HEK293 (cell line): ENCODE measurements around the gene MGAT5B.

Experiments
- CTCF ChIA-PET: fragments of 350-600 bp; formaldehyde crosslinking; extraction: SDS; loops from one replicate; lab custom pipeline; 2021; ENCODE audit warnings: antibody characterized with exemption; lab: Yijun Ruan, JAX
- POLR2A ChIA-PET: fragments of 300-600 bp; formaldehyde crosslinking; extraction: SDS; loops from one replicate; lab custom pipeline; 2020; ENCODE audit warnings: antibody characterized with exemption, inconsistent platforms; lab: Yijun Ruan, JAX
- H3K27ac ChIP-seq: fragments of 200-500 bp; sonication (Bioruptor generic); 2 replicates; pipeline ENCODE4 v1.5.1; 2014; ENCODE audit warnings: low read depth, low read length, control low read depth, inconsistent platforms; ENCODE audit errors: extremely low read depth
- H3K36me3 ChIP-seq, 2 experiments: fragments of 200-500 bp in 1 of 2; sonication (Bioruptor generic) in 1 of 2; 1 replicate in 1 of 2; 2 replicates in 1 of 2; pipeline ENCODE4 v1.5.1; 2014 to 2017; ENCODE audit warnings: inconsistent platforms in 2 of 2, low read length in 2 of 2; ENCODE audit not compliant: control insufficient read depth in 2 of 2, insufficient read depth in 1 of 2
- H3K4me1 ChIP-seq: fragments of 200-500 bp; sonication (Bioruptor generic); 2 replicates; pipeline ENCODE4 v1.5.1; 2014; ENCODE audit warnings: mild to moderate bottlenecking, low read length, inconsistent platforms; ENCODE audit not compliant: control insufficient read depth, insufficient read depth
- H3K4me3 ChIP-seq: 2 replicates; pipeline ENCODE4 v1.5.1; 2011; ENCODE audit warnings: low read depth, mild to moderate bottlenecking, control low read depth, low read length, moderate library complexity
- H3K9me3 ChIP-seq: fragments of 200-500 bp; sonication (Bioruptor generic); 2 replicates; pipeline ENCODE4 v1.5.1; 2014; ENCODE audit warnings: low read depth, low read length, inconsistent platforms; ENCODE audit not compliant: control insufficient read depth, insufficient read depth
- BCL11B ChIP-seq: fragments of 450-650 bp; formaldehyde crosslinking; IDR thresholded peaks from 2 replicates; pipeline ENCODE4 v1.5.1; 2016; ENCODE audit warnings: low read depth, missing biosample characterization, missing genetic modification characterization
- EGR2 ChIP-seq: fragments of 450-650 bp; formaldehyde crosslinking; IDR thresholded peaks from 2 replicates; pipeline ENCODE4 v1.5.1; 2016; ENCODE audit warnings: low read depth, missing biosample characterization, missing genetic modification characterization
- GLIS1 ChIP-seq: fragments of 450-650 bp; formaldehyde crosslinking; IDR thresholded peaks from 2 replicates; pipeline ENCODE4 v1.5.1; 2016; ENCODE audit warnings: missing biosample characterization, missing genetic modification characterization
- GLIS2 ChIP-seq: fragments of 450-650 bp; formaldehyde crosslinking; IDR thresholded peaks from 2 replicates; pipeline ENCODE4 v1.5.1; 2016; ENCODE audit warnings: missing biosample characterization, missing genetic modification characterization
- KLF10 ChIP-seq: fragments of 450-650 bp; IDR thresholded peaks from 2 replicates; pipeline ENCODE4 v1.5.1; 2018; ENCODE audit warnings: missing biosample characterization, mild to moderate bottlenecking, missing genetic modification characterization
- RBAK ChIP-seq: fragments of 450-650 bp; formaldehyde crosslinking; IDR thresholded peaks from 2 replicates; pipeline ENCODE4 v1.5.1; 2016; ENCODE audit warnings: missing biosample characterization, missing genetic modification characterization
- REPIN1 ChIP-seq: fragments of 450-650 bp; formaldehyde crosslinking; IDR thresholded peaks from 2 replicates; pipeline ENCODE4 v1.5.1; 2017; ENCODE audit warnings: missing biosample characterization, missing genetic modification characterization, low read depth
- WT1 ChIP-seq: fragments of 450-650 bp; formaldehyde crosslinking; IDR thresholded peaks from 2 replicates; pipeline ENCODE4 v1.5.1; 2016; ENCODE audit warnings: missing biosample characterization, missing genetic modification characterization
- ZFP41 ChIP-seq: fragments of 450-650 bp; formaldehyde crosslinking; IDR thresholded peaks from 2 replicates; pipeline ENCODE4 v1.5.1; 2016; ENCODE audit warnings: missing biosample characterization, missing genetic modification characterization, borderline replicate concordance
- ZNF114 ChIP-seq: fragments of 450-650 bp; formaldehyde crosslinking; IDR thresholded peaks from 2 replicates; pipeline ENCODE4 v1.5.0; 2017; ENCODE audit warnings: missing biosample characterization, missing genetic modification characterization
- ZNF184 ChIP-seq: fragments of 450-650 bp; IDR thresholded peaks from 2 replicates; pipeline ENCODE4 v1.5.1; 2018; ENCODE audit warnings: missing biosample characterization, mild to moderate bottlenecking, missing genetic modification characterization
- ZNF223 ChIP-seq: fragments of 450-650 bp; formaldehyde crosslinking; IDR thresholded peaks from 2 replicates; pipeline ENCODE4 v1.5.1; 2016; ENCODE audit warnings: missing biosample characterization, missing genetic modification characterization
- ZNF529 ChIP-seq: fragments of 450-650 bp; formaldehyde crosslinking; IDR thresholded peaks from 2 replicates; pipeline ENCODE4 v1.5.1; 2017; ENCODE audit warnings: missing genetic modification characterization, missing biosample characterization; ENCODE audit not compliant: insufficient replicate concordance
- ZNF544 ChIP-seq: fragments of 450-650 bp; formaldehyde crosslinking; IDR thresholded peaks from 2 replicates; pipeline ENCODE4 v1.5.0; 2017; ENCODE audit warnings: missing biosample characterization, missing genetic modification characterization
- TF ChIP-seq, protein P1 (sequence below): fragments of 450-650 bp; formaldehyde crosslinking; IDR thresholded peaks from 2 replicates; pipeline ENCODE4 v1.5.1; 2017; ENCODE audit warnings: missing biosample characterization, missing genetic modification characterization
- TF ChIP-seq, protein P2 (sequence below): fragments of 450-650 bp; IDR thresholded peaks from 2 replicates; pipeline ENCODE4 v1.5.1; 2018; ENCODE audit warnings: missing biosample characterization, mild to moderate bottlenecking, missing genetic modification characterization
- TF ChIP-seq, protein P3 (sequence below): fragments of 450-650 bp; formaldehyde crosslinking; IDR thresholded peaks from 2 replicates; pipeline ENCODE4 v1.5.1; 2016; ENCODE audit warnings: missing biosample characterization, missing genetic modification characterization
- TF ChIP-seq, protein P4 (sequence below): fragments of 450-650 bp; formaldehyde crosslinking; IDR thresholded peaks from 2 replicates; pipeline ENCODE4 v1.5.1; 2017; ENCODE audit warnings: missing biosample characterization, missing genetic modification characterization
- TF ChIP-seq, protein P5 (sequence below): fragments of 450-650 bp; formaldehyde crosslinking; IDR thresholded peaks from 2 replicates; pipeline ENCODE4 v1.5.1; 2017; ENCODE audit warnings: missing biosample characterization, missing genetic modification characterization
- TF ChIP-seq, protein P6 (sequence below): fragments of 450-650 bp; formaldehyde crosslinking; IDR thresholded peaks from 2 replicates; pipeline ENCODE4 v1.5.1; 2016; ENCODE audit warnings: missing biosample characterization, missing genetic modification characterization

MGAT5B gene

DNA sequence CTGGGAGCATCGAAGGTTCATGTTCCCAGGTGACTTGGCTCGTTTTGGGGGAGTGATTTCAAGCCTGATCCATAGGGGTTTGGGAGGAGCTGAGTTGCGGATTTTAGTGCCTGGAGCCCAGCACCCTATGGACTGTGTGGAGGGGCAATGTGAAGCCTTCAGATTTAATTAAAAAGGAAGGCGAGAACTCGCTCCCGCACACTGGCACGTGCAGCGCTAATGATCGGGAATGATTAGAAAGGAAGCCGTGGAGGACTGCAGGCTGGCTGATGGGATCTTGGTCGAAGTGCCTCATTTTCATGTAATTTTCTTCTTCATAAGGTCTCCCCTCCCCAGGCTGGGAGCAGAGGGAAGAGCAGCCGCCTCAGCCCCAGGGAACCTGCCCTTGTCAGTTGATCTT lies 12.8 kb downstream of the MGAT5B start:
- Histone ChIP-seq H3K27ac (no peak overlapping the region), H3K4me3 (no peak overlapping the region), H3K36me3 (peaks cover 0 to 1% of the 10 kb centered on the region in 2 experiments; a peak in 1 of 3 replicates), H3K9me3 (no peaks in the 10 kb centered on the region), H3K4me1 (no peaks in the 10 kb centered on the region)
- ChIA-PET POLR2A (no interaction called here), CTCF (no interaction called here)
- TF ChIP-seq WT1 (tag by site-specific recombination) (no peak), ZNF529 (tag by site-specific recombination) (no peak), ZNF223 (tag by site-specific recombination) (no peak), GLIS2 (tag by site-specific recombination) (no peak), EGR2 (tag by site-specific recombination) (no peak), KLF10 (no peak), ZNF114 (tag by site-specific recombination) (no peak), REPIN1 (tag by site-specific recombination) (no peak), ZNF184 (tag by site-specific recombination) (no peak), GLIS1 (tag by site-specific recombination) (no peak), BCL11B (no peak), ZFP41 (tag by site-specific recombination) (no peak), ZNF544 (tag by site-specific recombination) (no peak), RBAK (tag by site-specific recombination) (no peak)
- TF ChIP-seq, protein P1, sequence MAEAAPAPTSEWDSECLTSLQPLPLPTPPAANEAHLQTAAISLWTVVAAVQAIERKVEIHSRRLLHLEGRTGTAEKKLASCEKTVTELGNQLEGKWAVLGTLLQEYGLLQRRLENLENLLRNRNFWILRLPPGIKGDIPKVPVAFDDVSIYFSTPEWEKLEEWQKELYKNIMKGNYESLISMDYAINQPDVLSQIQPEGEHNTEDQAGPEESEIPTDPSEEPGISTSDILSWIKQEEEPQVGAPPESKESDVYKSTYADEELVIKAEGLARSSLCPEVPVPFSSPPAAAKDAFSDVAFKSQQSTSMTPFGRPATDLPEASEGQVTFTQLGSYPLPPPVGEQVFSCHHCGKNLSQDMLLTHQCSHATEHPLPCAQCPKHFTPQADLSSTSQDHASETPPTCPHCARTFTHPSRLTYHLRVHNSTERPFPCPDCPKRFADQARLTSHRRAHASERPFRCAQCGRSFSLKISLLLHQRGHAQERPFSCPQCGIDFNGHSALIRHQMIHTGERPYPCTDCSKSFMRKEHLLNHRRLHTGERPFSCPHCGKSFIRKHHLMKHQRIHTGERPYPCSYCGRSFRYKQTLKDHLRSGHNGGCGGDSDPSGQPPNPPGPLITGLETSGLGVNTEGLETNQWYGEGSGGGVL (tag by site-specific recombination): no peak
- TF ChIP-seq, protein P2, sequence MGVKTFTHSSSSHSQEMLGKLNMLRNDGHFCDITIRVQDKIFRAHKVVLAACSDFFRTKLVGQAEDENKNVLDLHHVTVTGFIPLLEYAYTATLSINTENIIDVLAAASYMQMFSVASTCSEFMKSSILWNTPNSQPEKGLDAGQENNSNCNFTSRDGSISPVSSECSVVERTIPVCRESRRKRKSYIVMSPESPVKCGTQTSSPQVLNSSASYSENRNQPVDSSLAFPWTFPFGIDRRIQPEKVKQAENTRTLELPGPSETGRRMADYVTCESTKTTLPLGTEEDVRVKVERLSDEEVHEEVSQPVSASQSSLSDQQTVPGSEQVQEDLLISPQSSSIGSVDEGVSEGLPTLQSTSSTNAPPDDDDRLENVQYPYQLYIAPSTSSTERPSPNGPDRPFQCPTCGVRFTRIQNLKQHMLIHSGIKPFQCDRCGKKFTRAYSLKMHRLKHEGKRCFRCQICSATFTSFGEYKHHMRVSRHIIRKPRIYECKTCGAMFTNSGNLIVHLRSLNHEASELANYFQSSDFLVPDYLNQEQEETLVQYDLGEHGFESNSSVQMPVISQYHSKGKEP (tag by site-specific recombination): no peak
- TF ChIP-seq, protein P3, sequence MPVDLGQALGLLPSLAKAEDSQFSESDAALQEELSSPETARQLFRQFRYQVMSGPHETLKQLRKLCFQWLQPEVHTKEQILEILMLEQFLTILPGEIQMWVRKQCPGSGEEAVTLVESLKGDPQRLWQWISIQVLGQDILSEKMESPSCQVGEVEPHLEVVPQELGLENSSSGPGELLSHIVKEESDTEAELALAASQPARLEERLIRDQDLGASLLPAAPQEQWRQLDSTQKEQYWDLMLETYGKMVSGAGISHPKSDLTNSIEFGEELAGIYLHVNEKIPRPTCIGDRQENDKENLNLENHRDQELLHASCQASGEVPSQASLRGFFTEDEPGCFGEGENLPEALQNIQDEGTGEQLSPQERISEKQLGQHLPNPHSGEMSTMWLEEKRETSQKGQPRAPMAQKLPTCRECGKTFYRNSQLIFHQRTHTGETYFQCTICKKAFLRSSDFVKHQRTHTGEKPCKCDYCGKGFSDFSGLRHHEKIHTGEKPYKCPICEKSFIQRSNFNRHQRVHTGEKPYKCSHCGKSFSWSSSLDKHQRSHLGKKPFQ (tag by site-specific recombination): no peak
- TF ChIP-seq, protein P4, sequence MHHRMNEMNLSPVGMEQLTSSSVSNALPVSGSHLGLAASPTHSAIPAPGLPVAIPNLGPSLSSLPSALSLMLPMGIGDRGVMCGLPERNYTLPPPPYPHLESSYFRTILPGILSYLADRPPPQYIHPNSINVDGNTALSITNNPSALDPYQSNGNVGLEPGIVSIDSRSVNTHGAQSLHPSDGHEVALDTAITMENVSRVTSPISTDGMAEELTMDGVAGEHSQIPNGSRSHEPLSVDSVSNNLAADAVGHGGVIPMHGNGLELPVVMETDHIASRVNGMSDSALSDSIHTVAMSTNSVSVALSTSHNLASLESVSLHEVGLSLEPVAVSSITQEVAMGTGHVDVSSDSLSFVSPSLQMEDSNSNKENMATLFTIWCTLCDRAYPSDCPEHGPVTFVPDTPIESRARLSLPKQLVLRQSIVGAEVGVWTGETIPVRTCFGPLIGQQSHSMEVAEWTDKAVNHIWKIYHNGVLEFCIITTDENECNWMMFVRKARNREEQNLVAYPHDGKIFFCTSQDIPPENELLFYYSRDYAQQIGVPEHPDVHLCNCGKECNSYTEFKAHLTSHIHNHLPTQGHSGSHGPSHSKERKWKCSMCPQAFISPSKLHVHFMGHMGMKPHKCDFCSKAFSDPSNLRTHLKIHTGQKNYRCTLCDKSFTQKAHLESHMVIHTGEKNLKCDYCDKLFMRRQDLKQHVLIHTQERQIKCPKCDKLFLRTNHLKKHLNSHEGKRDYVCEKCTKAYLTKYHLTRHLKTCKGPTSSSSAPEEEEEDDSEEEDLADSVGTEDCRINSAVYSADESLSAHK: no peak
- TF ChIP-seq, protein P5, sequence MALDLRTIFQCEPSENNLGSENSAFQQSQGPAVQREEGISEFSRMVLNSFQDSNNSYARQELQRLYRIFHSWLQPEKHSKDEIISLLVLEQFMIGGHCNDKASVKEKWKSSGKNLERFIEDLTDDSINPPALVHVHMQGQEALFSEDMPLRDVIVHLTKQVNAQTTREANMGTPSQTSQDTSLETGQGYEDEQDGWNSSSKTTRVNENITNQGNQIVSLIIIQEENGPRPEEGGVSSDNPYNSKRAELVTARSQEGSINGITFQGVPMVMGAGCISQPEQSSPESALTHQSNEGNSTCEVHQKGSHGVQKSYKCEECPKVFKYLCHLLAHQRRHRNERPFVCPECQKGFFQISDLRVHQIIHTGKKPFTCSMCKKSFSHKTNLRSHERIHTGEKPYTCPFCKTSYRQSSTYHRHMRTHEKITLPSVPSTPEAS (tag by site-specific recombination): no peak
- TF ChIP-seq, protein P6, sequence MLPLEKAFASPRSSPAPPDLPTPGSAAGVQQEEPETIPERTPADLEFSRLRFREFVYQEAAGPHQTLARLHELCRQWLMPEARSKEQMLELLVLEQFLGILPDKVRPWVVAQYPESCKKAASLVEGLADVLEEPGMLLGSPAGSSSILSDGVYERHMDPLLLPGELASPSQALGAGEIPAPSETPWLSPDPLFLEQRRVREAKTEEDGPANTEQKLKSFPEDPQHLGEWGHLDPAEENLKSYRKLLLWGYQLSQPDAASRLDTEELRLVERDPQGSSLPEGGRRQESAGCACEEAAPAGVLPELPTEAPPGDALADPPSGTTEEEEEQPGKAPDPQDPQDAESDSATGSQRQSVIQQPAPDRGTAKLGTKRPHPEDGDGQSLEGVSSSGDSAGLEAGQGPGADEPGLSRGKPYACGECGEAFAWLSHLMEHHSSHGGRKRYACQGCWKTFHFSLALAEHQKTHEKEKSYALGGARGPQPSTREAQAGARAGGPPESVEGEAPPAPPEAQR: no peak
